Measurements from ENCODE around the gene EEF1A2.
A peak's percentile ranks its signal among the peaks of the same experiment; 100 is the strongest.

Gene EEF1A2

DNA sequence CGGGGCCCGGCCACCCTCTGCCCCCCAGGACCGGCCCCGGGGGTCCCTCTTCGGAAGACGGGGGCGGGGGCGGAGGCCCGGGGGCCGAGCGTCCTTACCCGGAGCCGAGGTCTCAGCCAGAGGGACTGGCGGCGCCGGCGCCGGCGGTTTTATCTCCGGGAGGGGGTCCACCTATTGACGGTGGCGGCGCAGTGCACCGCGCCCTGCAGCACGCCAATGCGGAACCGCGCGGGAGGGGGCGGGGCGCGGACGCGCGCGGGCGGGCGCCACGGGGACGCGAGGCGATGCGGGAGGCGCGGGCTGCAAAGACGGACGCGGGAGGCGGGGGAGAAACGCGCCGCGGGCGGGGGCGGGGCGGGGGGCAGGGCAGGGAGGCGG is at the start of gene EEF1A2:
TSS of gene EEF1A2 (minus strand) at position 124 of the 378 bp plus-strand sequence. CDS start 1,320 bp downstream, outside the sequence.
- no peak for DNase-seq (ENCODE audit: low read depth)

DNA sequence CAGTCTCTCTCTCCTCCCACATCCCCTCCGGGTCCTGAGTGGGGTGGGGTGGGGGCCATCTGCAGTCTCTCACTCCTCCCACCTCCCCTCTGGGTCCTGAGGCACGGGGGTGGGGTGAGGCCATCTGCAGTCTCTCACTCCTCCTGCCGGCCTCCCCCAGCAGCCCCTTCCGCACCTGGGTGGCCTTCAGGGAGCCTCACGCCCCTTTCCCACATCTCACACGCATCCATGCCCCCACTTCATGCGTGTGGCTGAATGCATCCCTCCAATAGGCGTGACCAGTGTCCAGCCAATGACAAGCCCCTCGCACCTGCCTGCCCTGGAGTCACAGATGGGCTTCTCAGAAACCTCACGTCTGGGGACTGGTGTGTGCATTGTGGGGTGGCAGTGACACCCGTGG is 49.7 kb upstream of the EEF1A2 start:
- no peak for DNase-seq (ENCODE audit: low read depth)

DNA sequence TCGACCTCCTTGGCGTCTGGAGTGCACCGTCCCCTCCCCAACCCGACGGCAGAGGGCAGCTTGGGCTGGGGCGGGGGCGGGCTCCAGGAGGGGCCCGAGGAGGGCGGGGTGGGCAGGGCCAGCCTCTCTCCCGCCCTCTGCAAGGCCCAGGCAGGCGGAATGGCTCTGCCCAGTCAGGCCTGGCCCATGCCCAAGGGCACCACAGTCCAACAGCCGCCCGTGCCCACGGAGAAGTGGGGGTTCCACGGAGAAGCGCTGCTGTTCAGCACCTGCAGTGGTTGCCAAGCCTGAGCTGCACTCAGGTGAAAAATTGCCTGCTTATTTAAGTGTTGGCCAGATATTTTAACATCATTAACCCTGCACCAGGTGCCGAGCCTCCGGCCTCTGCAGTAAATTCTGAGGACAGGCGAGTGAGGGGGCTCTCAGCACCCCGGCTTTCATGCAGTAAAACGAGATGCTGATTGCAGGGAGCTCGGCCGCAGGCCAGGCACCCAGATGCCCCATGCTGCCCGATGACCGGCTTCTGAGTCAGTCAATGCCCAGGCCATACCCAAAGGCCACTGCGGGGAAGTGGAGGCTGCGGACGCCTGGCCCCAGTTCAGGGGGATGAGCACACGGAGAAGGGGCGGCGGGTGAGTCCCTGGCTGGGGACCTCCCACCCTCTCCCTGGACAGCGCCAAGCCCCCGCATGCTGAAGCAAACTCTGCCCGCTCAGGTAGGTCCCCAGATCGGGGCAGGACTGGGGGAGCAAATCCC is 49.0 kb upstream of the EEF1A2 start, which contains the start of gene SRMS:
TSS of gene SRMS (minus strand) at position 25 of the 756 bp plus-strand sequence. CDS start 286 bp downstream, outside the sequence.
- DNase-seq (ENCODE audit: low read depth) = no peak

DNA sequence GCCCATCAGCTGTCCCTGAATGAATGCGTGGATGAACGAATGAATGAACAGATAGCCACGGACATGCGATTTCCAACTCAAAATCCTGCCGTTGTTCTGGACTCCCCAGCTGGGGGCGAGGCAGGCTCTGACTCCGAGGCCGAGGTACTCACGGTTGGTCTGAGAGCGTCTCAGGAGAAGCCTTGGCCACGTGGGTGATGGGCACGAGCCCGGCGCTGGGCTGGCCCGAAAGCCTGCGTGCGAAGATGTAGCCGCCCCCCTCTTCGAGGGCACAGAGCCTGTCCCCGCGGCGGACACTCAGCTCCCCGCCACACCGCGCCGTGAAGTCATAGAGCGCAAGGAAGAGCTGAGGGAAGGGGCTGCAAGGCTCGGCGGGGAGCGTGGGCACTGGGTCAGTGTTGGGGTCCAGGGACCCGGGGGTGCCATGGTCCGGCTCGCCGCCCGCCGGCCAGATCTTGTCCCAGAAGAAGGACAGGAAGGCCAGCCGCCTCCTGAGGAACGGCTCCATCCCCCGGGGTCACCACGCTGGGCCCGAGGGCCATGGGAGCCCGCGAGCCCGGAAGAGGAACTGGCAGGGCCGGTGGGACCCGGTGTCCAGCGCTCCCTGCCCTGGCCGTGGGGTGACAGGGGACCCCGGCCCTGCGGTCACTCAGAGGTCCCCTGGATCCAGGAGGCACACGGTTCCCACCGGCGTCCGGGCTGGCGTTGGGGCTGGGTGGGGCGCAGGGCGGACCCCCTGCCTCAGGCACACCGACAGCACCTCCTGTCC is 48.3 kb upstream of the EEF1A2 start:
- no peak for DNase-seq (ENCODE audit: low read depth)

DNA sequence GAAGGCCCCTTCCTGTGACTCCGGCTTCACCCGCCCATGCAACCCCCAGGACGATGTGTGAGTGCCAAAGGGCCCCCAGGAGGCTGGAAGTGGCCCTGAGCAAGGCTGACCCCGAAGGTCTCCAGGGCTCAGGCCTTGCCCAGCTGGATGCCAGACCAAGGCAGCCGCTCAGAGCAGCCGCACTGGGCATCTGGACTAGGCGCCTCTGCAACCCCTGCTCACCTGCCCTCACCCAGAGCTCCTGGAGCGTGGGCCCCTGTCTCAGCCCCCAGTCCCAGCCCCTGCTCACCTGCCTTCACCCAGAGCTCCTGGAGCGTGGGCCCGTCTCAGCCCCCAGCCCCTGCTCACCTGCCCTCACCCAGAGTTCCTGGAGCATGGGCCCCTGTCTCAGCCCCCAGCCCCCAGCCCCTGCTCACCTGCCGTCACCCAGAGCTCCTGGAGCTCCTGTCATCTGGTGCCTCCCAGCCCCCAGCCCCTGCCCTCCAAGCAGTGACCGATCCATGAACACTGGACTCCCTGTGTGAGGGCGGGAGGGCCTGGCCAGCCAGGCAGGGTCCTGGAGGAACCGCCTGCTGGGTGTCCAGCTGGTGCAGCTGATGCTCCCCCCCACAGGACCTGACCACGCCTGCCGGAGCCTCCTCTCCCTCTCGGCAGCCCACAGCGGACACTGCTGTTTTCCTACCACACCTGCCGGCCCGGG is 47.5 kb upstream of the EEF1A2 start:
- DNase-seq (ENCODE audit: low read depth) = no peak

DNA sequence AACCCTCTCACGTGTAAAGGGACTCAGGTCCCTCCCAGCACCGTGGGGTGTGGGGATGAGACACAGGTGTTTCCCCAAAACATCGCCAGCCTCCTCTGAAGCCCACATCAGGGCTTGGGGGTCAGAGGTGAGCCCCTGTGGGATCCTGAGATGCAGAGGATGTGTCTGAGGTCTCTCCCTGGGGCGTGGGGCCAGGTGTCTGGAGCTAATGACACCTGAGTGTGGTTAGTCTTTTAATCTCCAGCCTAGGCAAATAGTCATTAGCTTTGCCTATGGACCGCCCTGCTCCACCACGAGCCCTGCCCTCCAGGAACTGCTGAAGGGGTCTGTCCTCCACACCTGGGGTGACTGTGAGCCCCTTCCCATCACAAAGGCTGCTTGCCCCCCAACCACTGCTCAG is 46.9 kb upstream of the EEF1A2 start:
- no peak for DNase-seq (ENCODE audit: low read depth)

DNA sequence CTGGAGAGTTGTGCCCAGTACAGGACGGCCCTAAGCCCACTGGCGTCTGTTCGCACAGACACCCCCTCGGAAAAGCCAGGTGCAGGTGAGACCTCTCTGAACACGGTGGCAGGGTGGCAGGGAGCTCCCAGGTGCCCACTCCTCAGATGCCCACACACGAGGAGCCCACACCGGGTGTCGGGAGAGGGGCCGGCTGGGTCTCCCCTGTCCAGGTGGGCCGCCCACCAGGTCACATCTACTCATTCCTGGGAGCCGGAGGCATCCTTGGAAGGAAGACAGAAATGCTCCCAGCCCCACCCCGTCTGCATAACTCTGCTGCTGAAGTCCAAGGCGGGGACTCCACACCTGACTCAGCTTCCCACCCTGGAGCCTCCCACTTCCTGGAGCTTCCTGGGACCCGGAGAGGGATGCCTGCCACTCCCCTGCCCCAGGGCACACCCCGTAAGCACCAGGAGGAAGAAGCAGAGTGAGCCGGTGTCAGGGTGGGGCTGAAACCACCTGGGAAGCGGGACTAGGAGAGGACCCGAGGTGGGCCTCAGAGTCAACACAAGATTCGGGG is 46.2 kb upstream of the EEF1A2 start:
- DNase-seq (ENCODE audit: low read depth) = no peak

DNA sequence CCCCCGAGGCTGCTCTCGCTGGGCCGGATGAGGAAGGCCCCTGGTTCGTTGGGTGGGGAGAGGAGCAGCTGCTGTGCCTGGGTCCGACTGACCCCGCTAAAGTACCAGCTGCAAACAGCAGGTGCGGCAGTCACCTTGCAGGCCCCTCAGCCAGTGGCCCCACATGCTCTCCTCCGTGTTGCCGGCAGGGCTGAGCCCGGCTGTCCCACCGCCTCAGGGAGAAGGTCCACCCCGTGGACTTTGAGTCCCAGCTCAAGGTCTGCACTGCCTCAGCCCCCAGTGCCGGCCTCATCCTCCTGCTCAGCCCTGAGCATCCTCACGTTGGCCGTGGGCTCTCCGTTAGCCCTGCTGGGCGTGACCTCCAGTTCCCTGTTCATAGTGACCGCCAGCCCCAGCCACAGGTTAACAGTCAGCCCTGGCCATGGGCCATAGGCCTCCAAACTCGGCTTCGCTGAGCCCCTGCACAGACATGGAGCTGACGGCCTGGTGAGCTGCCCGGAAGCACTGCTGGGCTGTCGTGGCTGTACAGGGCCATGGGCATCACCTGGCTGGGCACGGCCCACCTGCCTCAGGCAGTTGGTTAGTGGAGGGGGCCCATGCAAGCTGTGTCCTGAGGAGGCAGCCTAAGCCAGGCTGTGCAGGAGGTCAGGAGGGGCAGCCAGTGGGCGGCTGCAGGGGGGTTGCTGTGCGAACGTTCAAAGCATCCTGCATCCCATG is 45.5 kb upstream of the EEF1A2 start:
- DNase-seq (ENCODE audit: low read depth) = no peak

DNA sequence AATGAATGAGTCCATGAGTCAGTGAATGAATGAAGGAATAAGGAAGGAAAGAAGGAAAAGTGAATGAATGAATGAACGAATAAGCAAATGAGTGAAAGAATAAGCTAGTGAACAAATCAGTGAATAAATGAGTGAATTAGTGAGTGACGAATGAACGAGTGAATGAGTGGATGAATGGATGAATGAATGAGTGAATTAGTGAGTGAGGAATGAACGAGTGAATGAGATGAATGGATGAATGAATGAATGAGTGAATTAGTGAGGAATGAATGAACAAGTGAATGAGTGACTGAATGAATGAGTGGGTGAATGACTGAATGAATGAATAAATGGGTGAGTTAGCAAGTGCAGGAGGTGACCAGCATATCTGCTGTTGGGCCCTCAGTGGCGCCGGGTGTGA is 44.9 kb upstream of the EEF1A2 start:
- DNase-seq (ENCODE audit: low read depth) = no peak

DNA sequence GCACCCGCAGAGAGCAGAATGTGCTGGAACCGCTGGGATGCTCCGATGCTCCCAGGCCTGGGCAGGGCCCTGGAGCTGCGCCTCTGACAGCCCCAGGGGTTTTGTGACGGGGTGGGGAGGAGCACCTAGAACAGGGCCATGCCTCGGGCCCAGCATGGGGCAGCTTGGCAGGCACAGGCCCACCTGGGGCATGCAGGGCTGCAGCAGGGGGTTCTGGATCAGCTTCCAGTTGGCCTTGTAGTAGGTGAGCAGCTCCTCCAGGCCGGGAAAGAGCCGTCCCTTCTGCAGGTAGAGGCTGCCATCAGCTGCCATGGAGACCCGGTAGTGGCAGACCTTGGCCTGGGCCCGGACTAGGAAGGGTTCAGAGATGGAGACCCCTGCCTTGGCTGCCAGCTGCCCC is 44.2 kb upstream of the EEF1A2 start:
- no peak for DNase-seq (ENCODE audit: low read depth)

DNA sequence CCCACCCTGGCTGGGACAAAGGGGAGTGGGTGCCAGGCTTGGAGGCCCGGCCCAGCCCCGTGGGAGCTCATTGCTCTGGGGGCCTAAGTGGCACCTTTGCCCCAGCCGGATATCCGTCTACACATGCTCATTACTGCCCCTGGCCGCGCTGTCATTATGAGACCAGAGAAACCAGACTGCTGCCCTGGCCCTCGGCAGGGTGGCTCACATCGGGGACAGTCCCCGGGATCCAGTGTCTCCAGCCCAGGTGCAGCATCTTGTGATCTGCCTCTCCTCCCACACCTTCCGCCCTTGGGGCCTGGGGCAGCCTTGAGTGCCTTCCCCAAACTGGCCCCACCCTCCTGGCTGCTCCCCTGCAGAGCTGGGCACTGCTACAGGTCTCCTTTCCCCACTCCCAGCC is 43.8 kb upstream of the EEF1A2 start:
- DNase-seq (ENCODE audit: low read depth) = no peak

DNA sequence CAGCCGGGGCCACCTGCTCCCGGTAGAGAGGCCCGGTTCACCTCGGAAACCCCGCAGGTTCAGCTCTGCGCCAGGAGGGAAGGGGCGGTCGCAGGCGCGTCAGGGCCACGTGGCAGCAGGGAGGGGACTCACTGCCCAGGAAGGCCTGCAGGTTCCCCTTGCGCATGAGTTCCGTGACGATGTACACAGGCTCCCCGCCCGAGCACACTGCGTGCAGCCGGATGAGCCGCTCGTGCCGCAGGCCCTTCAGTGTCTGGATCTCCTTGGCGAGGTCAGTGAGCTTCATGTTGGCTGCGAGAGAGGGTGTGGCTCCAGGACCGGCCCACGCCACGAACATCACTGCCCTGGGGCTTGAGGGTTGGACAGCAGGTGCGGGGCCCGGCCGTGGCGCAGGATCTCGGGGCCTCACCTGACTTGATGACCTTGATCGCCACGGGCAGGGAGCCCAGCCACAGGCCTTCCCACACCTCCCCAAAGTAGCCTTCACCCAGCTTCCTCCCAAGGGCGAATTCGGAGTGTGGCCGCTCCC is 43.2 kb upstream of the EEF1A2 start:
- no peak for DNase-seq (ENCODE audit: low read depth)

DNA sequence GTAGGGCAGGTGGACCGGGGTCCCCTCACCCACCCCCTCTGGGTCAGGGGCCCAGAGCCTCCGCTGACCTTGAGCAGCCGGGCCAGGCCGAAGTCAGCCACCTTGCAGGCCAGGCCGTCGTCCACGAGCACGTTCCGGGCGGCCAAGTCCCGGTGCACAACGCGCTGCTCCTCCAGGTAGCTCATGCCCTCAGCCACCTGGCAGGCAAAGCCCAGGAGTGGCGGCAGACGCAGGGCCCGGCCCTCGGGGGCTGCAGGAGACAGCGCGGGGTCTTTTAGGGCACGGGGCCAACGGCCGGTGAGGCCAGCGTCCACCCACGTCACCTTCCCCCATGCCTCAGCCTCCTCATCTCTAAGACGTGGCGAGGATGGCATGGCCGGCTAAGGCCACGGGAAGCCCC is 42.5 kb upstream of the EEF1A2 start:
- DNase-seq (ENCODE audit: low read depth) = no peak

DNA sequence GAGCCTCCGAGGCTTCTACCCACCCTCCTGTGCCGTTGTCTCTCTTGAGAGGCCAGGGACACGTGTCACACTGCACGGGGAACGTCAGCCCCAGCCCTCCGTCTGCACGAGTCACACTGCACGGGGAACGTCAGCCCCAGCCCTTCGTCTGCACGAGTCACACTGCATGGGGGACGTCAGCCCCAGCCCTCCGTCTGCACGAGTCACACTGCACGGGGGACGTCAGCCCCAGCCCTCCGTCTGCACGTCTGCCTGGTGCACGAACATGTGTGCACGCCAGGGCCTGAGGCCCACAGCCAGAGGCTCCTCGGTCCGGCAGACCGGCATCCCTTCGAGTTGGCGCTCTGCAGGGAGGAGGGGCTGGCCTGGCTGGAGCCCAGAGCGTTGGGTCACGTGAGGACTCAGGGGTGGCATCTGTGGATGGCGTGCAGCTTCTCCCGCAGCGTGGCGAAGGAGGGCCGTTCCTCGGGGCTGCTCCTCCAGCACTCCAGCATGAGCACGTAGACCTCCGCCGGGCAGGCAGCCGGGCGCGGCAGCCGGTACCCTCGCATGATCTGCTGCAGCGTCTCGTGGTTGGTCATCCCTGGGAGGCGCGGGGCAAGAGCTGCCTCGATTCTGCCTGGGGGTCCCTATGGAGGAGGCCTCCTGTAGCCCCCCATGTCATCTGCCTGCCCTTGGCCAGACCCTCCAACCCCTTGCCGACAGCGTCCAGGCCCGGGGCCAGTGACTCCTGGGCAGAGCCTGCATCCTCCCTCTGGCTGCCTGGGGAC is 41.7 kb upstream of the EEF1A2 start:
- no peak for DNase-seq (ENCODE audit: low read depth)

DNA sequence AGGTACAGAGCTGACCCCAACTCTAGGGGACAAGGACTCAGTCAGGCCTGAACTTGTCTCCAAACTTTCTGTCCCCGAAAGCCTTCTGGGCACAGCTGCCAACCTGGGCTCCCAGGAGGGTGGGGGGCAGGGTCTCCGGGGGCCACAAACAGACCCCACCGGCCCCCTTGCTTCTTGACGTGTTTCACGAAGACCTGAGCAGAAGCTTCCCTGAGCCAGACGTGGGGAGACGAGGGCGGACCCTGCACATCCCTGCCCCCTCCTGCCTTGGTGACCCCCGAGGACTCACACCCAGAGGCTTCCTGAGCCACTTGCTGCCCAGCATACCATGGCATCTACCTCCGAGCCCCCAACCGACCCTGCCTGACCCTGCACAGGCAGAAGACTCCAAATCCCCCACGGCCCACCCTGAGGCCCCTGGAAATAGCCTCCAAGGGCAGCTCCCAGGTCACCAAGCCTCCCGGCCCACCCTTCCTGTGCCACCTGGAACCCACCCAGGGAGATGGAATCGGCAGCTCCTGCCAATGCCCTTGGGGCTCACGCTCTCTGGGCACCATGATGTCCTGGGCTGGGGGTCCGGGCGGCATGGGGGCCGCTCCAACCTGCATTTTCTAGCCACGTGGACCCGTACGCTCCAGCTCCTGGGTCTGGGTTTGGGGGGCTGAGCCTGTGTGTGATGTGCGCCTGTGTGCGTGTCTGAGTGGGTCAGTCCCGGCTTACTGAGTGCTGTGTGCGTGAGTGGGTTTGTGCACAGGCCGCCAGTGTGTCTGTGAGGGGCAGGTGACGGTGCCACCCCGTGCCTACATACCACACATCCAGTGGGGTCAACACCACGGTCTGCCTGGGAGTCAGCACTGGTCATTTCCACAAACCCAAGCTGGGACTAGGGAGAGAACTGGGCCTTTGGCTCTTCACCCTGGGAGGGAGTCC is 40.8 kb upstream of the EEF1A2 start:
- DNase-seq (ENCODE audit: low read depth) = no peak

DNA sequence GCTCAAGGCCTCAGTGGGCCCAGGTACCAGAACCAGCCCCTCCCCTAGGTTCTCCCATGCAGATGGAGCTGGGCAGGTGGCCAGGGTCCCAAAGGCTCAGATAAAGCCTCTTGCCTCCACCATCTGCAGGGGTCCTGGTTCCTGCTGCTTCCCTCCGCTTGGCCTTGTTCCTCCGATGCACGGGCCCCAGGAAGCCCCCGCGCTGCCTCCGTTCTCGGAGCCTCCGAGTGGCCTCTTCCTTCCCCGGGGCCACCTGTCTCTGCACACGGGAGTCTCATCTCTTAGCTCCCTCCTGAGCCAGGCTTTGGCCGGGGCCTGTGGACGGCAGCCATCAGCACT is 40.2 kb upstream of the EEF1A2 start:
- DNase-seq (ENCODE audit: low read depth) = no peak

DNA sequence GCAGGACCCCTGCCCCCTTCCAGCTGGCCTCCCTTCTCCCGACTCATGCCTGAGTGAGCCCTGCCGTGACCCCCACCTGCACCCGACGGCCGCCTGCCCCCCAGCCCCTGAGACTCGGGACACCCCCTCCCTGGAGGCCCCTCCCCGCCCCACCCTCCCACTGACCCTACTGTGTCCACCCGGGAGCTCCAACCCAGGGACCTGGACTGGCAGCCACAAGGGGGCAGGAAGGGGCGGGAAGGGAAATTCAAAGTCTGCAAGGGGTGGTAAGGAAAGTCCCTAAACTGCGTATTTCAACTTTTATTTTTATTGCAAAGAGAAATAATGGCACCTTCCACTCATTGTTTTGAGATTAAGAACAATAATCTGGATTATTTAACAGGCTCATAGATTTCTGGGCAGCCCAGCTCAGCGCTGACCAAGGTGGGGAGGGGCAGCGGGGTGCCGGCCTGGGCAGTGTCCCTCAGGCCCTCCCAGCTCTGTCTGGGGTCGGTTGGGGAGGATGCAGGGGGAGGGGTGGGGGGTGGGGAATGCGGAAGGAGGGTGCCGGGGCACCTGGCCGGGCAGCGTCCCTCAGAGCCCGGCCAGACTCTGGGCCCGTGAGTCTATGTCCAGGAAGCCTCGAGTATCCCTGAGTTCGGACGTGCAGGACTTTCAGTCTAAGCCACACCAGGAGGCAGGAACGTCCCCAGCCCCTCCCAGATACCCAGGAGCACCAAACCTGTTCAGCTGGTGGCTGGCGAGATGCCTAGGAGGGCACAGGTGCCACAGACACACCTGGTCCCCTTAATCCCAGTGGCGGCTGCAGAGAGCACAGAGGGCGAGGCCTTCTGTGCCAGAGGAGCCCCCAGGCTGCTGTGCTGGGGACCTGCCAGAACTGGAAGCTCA is 39.6 kb upstream of the EEF1A2 start:
- no peak for DNase-seq (ENCODE audit: low read depth)

DNA sequence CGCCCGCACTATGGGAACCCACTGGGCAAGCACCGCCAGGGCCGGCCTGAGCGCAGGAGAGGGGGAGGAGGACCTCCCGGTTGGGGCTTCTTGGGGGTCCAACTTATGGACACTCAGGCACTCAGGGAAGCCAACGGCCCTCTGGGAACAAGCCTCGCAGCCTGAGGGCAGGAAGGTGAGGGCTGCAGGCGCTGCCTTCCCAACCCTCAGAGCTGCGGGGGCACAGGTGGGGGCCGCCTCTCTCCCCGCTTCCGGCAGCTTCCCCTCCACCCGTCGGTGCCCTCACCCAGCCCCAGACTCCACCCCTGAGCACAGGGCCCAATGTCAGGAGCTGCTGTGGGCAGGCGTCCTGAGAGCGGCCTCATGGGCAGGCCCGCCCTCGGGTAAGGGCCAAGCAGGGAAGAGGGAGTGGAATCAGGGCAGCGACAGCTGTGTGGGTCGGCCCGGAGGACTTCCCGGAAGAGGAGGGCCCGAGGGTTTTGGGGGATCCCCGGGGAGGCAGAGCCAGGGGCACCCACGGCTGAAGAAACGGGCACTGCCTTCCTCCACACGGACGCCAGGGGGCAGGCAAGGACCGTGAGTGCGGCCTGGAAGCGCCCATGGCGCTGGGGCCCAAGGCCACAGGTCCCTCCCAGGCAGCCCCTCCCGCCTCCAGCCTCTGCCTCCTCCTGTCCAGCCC is 38.8 kb upstream of the EEF1A2 start:
- peak; percentile 89 for DNase-seq (ENCODE audit: low read depth)
